Adrenal gland (tissue), 12 donors: Measurements from ENCODE around the gene THNSL1. TPM values are rescaled to one million over a fixed set of nuclear protein-coding genes. Genes with fewer than 3 reads are reported as not detected.

Experiments
- DNase-seq, 7 donors: peaks; one replicate each; pipeline ENCODE4 v3.0.0-alpha.2; 2019 to 2020
- H3K27ac ChIP-seq, 5 donors: fragments of 200-600 bp; sonication (generic) in 4 of 5; 1 replicate in 3 of 5; 2 replicates in 2 of 5; pipeline versions ENCODE4 v1.5.1 to v1.8.0; 2016 to 2020; ENCODE audit warnings: mild to moderate bottlenecking in 1 of 5
- H3K27me3 ChIP-seq: fragments of 200-600 bp; 2 replicates; pipeline ENCODE4 v1.8.0; 2021
- H3K36me3 ChIP-seq, 2 donors: fragments of 200-600 bp; replicated peaks in 1 of 2; 1 replicate in 1 of 2; 2 replicates in 1 of 2; pipeline versions ENCODE4 v1.5.1 to v1.8.0; 2018 to 2022
- H3K4me1 ChIP-seq, 2 donors: fragments of 200-600 bp; replicated peaks in 1 of 2; 1 replicate in 1 of 2; 2 replicates in 1 of 2; pipeline versions ENCODE4 v1.5.1 to v1.8.0; 2018 to 2021
- H3K4me3 ChIP-seq, 4 donors: fragments of 200-600 bp; sonication (generic) in 3 of 4; one replicate each; pipeline ENCODE4 v1.5.1; 2016 to 2018
- H3K9me3 ChIP-seq, 3 donors: fragments of 200-600 bp; sonication (generic) in 1 of 3; replicated peaks in 1 of 3; 1 replicate in 2 of 3; 2 replicates in 1 of 3; pipeline versions ENCODE4 v1.5.1 to v1.8.0; 2016 to 2021
- CTCF ChIP-seq, 6 experiments: fragments of 450-650 bp in 4 of 6; fragments of 200-600 bp in 2 of 6; sonication (generic) in 1 of 6; IDR thresholded peaks; 1 replicate in 5 of 6; 2 replicates in 1 of 6; pipeline versions ENCODE4 v1.5.1 to v1.8.0; 2016 to 2021; ENCODE audit warnings: antibody characterized with exemption in 6 of 6, mild to moderate bottlenecking in 2 of 6, moderate library complexity in 1 of 6
- POLR2A ChIP-seq, 2 donors: fragments of 450-650 bp; IDR thresholded peaks; one replicate each; pipeline ENCODE4 v1.6.1; 2017; ENCODE audit warnings: antibody characterized with exemption in 2 of 2, mild to moderate bottlenecking in 2 of 2, moderate library complexity in 1 of 2
- WGBS, 4 donors: extraction: QIAGEN DNeasy Blood & Tissue Kit in 2 of 4; methylation state at CpG; one replicate each; pipeline versions ENCODE4 v1.1.5 to v1.1.7; 2013 to 2017; 5-methylcytosine and 5-hydroxymethylcytosine counted together
- intact Hi-C, 2 donors: fragments of 100-400 bp; cut with DNase I; formaldehyde crosslinking; loops; one replicate each; pipeline versions ENCODE4 v1.14.1 to v1.15.0; 2022 to 2023
- polyA plus RNA-seq, 3 donors: library from polyadenylated mRNA; stranded (reverse); fragments of 200-250 nt in 2 of 3; fragments of 350-450 nt in 1 of 3; fragmentation: Illumina TruSeq in 1 of 3; extraction: RNeasy Lipid Tissue Mini Kit (QIAGEN cat#74804) in 1 of 3; gene quantifications; one replicate each; pipeline ENCODE4 v1.2.3, GENCODE V29; 2013 to 2014
- total RNA-seq, 9 donors: library from RNA; depleted of rRNA in 4 of 9; stranded (reverse); fragments of >200 nt in 4 of 9; fragments of 120-200 nt in 1 of 9; fragmentation: NEBNext Ultra II Directional in 1 of 9; extraction: Animal tissue kit (Norgen Biotek cat#: 25700) in 1 of 9; gene quantifications; one replicate each; pipeline versions ENCODE4 v1.1.0 to v1.2.4, GENCODE V29; 2013 to 2023
- donor health status: healthy with polysubstance abuse.
- donor health status: Bipolar disorder and iron deficiency.
- donor health status: DM: yes; HTN: yes; CAD: no.
- donor health status: DM: no; HTN: no; CAD: no.
- donor health status: DM: no; HTN: no; CAD: no.
- donor health status: DM: yes; HTN: yes; CAD: no.

THNSL1 gene
- total and polyA plus RNA-seq, 12 donors, result 3.3 to 14.9 (median 5.3) TPM

- no peak for DNase-seq
- no peaks in the 10 kb centered on the region for H3K9me3 ChIP-seq
- H3K27ac ChIP-seq, result peak overlapping the region in 4 of 5 donors; percentile 86 to 96 (median 92)
- H3K4me3 ChIP-seq, result no peak overlapping the region
- 86 to 89% (median 89%) methylated on average over 6 of the region's 6 CpGs for WGBS, 4 donors
- intact Hi-C loops, result no loop called here
- H3K4me1 ChIP-seq, result peaks cover 0 to 20% of the 10 kb centered on the region in 2 donors
- H3K36me3 ChIP-seq, result no peaks in the 10 kb centered on the region
- no peaks in the 10 kb centered on the region for H3K27me3 ChIP-seq
- no peak for TF ChIP-seq CTCF (IDR thresholded peaks at IDR 0.05)
- no peak for TF ChIP-seq POLR2A (IDR thresholded peaks at IDR 0.05)
Measured at GRCh38 chr10:25017661-25018060, 1.2 kb downstream of the THNSL1 start.

- intact Hi-C loops, result no loop called here
Measured at GRCh38 chr10:25018703-25019102, 2.3 kb downstream of the THNSL1 start.

GRCh38 chr10:25023278-25023677 lies 6.9 kb downstream of the THNSL1 start:
- H3K4me3 ChIP-seq, result no peak overlapping the region
- H3K27me3 ChIP-seq, result no peaks in the 10 kb centered on the region
- intact Hi-C loops, result no loop called here
- no peaks in the 10 kb centered on the region for H3K9me3 ChIP-seq
- 66 to 73% (median 68%) methylated on average over 3 of the region's 3 CpGs for WGBS, 4 donors
- H3K27ac ChIP-seq, result no peak overlapping the region
- TF ChIP-seq CTCF (IDR thresholded peaks at IDR 0.05) (no peak), POLR2A (IDR thresholded peaks at IDR 0.05) (no peak)
- no peak for DNase-seq
- peaks cover 0 to 3% of the 10 kb centered on the region in 2 donors for H3K4me1 ChIP-seq
- H3K36me3 ChIP-seq, result no peaks in the 10 kb centered on the region

More at GRCh38 chr10:25018703-25019102, 2.3 kb downstream of the THNSL1 start:
- Histone ChIP-seq H3K36me3 (no peaks in the 10 kb centered on the region), H3K27ac (no peak overlapping the region), H3K27me3 (no peaks in the 10 kb centered on the region), H3K9me3 (no peaks in the 10 kb centered on the region), H3K4me3 (no peak overlapping the region), H3K4me1 (peaks cover 0 to 20% of the 10 kb centered on the region in 2 donors)
- TF ChIP-seq POLR2A (IDR thresholded peaks at IDR 0.05), result no peak
- no peak for TF ChIP-seq CTCF (IDR thresholded peaks at IDR 0.05)
- WGBS, 4 donors, result 95 to 98% (median 97%) methylated on average over 3 of the region's 3 CpGs
- DNase-seq, result no peak

- Histone ChIP-seq H3K27ac (no peak overlapping the region), H3K9me3 (no peaks in the 10 kb centered on the region), H3K4me3 (no peak overlapping the region), H3K4me1 (peaks cover 0 to 3% of the 10 kb centered on the region in 2 donors), H3K36me3 (no peaks in the 10 kb centered on the region), H3K27me3 (no peaks in the 10 kb centered on the region)
- 76 to 78% (median 78%) methylated on average over 8 of the region's 8 CpGs for WGBS, 4 donors
- TF ChIP-seq POLR2A (IDR thresholded peaks at IDR 0.05) (no peak), CTCF (IDR thresholded peaks at IDR 0.05) (no peak)
- intact Hi-C loops, result no loop called here
- DNase-seq, result no peak
Measured at GRCh38 chr10:25024528-25024927, 8.1 kb downstream of the THNSL1 start.
